Peyer's patch (tissue), 4 donors: ENCODE data around the gene STK32C. TPM values are rescaled to one million over a fixed set of nuclear protein-coding genes. Genes with fewer than 3 reads are reported as not detected.

Experiments used
- DNase-seq, 3 donors: peaks; one replicate each; pipeline ENCODE4 v3.0.0-alpha.2; 2017 to 2019
- H3K27ac ChIP-seq, 4 donors: fragments of 200-600 bp; sonication (generic); one replicate each; pipeline ENCODE4 v1.5.1; 2016 to 2019
- H3K27me3 ChIP-seq, 2 donors: fragments of 200-600 bp; sonication (generic); one replicate each; pipeline ENCODE4 v1.5.1; 2019
- H3K36me3 ChIP-seq, 3 donors: fragments of 200-600 bp; sonication (generic); one replicate each; pipeline ENCODE4 v1.5.1; 2016 to 2019
- H3K4me1 ChIP-seq, 4 donors: fragments of 200-600 bp; sonication (generic); one replicate each; pipeline ENCODE4 v1.5.1; 2016 to 2019
- H3K4me3 ChIP-seq, 4 donors: fragments of 200-600 bp; sonication (generic); 1 replicate in 3 of 4; 2 replicates in 1 of 4; pipeline ENCODE4 v1.5.1; 2016 to 2019; ENCODE audit warnings: mild to moderate bottlenecking in 1 of 4
- H3K9me3 ChIP-seq, 4 donors: fragments of 200-600 bp; sonication (generic); one replicate each; pipeline ENCODE4 v1.5.1; 2016 to 2019; ENCODE audit warnings: mild to moderate bottlenecking in 1 of 4
- POLR2A ChIP-seq, 2 donors: fragments of 450-650 bp; IDR thresholded peaks; one replicate each; pipeline ENCODE4 v1.5.1; 2017; ENCODE audit warnings: antibody characterized with exemption in 2 of 2, mild to moderate bottlenecking in 2 of 2, moderate library complexity in 2 of 2
- total RNA-seq, 4 donors: library from RNA; depleted of rRNA; stranded (reverse); fragments of >200 nt; gene quantifications; one replicate each; pipeline ENCODE4 v1.1.0, GENCODE V29; 2016
- TF ChIP-seq, protein P1 (sequence below), 6 experiments: fragments of 450-650 bp in 4 of 6; fragments of 200-600 bp in 2 of 6; sonication (generic) in 1 of 6; IDR thresholded peaks; one replicate each; pipeline ENCODE4 v1.5.1; 2017 to 2019; ENCODE audit warnings: antibody characterized with exemption in 6 of 6, mild to moderate bottlenecking in 3 of 6, moderate library complexity in 1 of 6

Gene STK32C
- total RNA-seq, 4 donors from 2014 or later = 0.35 to 23.9 (median 4.4) TPM

- H3K36me3 ChIP-seq = no peaks in the 10 kb centered on the region
- H3K4me3 ChIP-seq = no peak overlapping the region
- H3K9me3 ChIP-seq = no peaks in the 10 kb centered on the region
- no peak overlapping the region for H3K27ac ChIP-seq
- H3K4me1 ChIP-seq = no peaks in the 10 kb centered on the region
- no peak for DNase-seq
- H3K27me3 ChIP-seq = no peaks in the 10 kb centered on the region
- no peak for TF ChIP-seq POLR2A (IDR thresholded peaks at IDR 0.05)
- TF ChIP-seq, protein P1, sequence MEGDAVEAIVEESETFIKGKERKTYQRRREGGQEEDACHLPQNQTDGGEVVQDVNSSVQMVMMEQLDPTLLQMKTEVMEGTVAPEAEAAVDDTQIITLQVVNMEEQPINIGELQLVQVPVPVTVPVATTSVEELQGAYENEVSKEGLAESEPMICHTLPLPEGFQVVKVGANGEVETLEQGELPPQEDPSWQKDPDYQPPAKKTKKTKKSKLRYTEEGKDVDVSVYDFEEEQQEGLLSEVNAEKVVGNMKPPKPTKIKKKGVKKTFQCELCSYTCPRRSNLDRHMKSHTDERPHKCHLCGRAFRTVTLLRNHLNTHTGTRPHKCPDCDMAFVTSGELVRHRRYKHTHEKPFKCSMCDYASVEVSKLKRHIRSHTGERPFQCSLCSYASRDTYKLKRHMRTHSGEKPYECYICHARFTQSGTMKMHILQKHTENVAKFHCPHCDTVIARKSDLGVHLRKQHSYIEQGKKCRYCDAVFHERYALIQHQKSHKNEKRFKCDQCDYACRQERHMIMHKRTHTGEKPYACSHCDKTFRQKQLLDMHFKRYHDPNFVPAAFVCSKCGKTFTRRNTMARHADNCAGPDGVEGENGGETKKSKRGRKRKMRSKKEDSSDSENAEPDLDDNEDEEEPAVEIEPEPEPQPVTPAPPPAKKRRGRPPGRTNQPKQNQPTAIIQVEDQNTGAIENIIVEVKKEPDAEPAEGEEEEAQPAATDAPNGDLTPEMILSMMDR (IDR thresholded peaks at IDR 0.05) = no peak
Measured at GRCh38 chr10:132169766-132170560, 137.8 kb downstream of the STK32C start.

GRCh38 chr10:132169031-132169765 lies 138.6 kb downstream of the STK32C start:
- no peaks in the 10 kb centered on the region for H3K27me3 ChIP-seq
- H3K9me3 ChIP-seq = no peaks in the 10 kb centered on the region
- H3K27ac ChIP-seq = no peak overlapping the region
- H3K4me1 ChIP-seq = no peaks in the 10 kb centered on the region
- no peak for DNase-seq
- no peaks in the 10 kb centered on the region for H3K36me3 ChIP-seq
- H3K4me3 ChIP-seq = no peak overlapping the region
- no peak for TF ChIP-seq POLR2A (IDR thresholded peaks at IDR 0.05)
- TF ChIP-seq, protein P1 (IDR thresholded peaks at IDR 0.05) = no peak

GRCh38 chr10:132168571-132169030 lies 139.1 kb downstream of the STK32C start:
- Histone ChIP-seq H3K9me3 (no peaks in the 10 kb centered on the region), H3K27me3 (no peaks in the 10 kb centered on the region), H3K36me3 (no peaks in the 10 kb centered on the region), H3K4me1 (no peaks in the 10 kb centered on the region), H3K4me3 (no peak overlapping the region), H3K27ac (no peak overlapping the region)
- TF ChIP-seq, protein P1 (IDR thresholded peaks at IDR 0.05) = no peak
- no peak for TF ChIP-seq POLR2A (IDR thresholded peaks at IDR 0.05)
- DNase-seq = no peak

- H3K4me1 ChIP-seq = peaks cover 0 to 6% (median 0%) of the 10 kb centered on the region in 4 donors
- H3K27me3 ChIP-seq = no peaks in the 10 kb centered on the region
- no peak for TF ChIP-seq POLR2A (IDR thresholded peaks at IDR 0.05)
- TF ChIP-seq, protein P1 (IDR thresholded peaks at IDR 0.05) = no peak
- no peak for DNase-seq
- no peaks in the 10 kb centered on the region for H3K9me3 ChIP-seq
- H3K36me3 ChIP-seq = no peaks in the 10 kb centered on the region
- H3K4me3 ChIP-seq = no peak overlapping the region
- H3K27ac ChIP-seq = no peak overlapping the region
Measured at GRCh38 chr10:132167976-132168375, 139.8 kb downstream of the STK32C start.

GRCh38 chr10:132167041-132167674 lies 140.6 kb downstream of the STK32C start:
- Histone ChIP-seq H3K4me1 (peaks cover 0 to 8% (median 0%) of the 10 kb centered on the region in 4 donors), H3K4me3 (no peak overlapping the region), H3K9me3 (no peaks in the 10 kb centered on the region), H3K27ac (no peak overlapping the region), H3K27me3 (no peaks in the 10 kb centered on the region), H3K36me3 (no peaks in the 10 kb centered on the region)
- TF ChIP-seq, protein P1 (IDR thresholded peaks at IDR 0.05) = no peak
- TF ChIP-seq POLR2A (IDR thresholded peaks at IDR 0.05) = no peak
- no peak for DNase-seq
